ENCODE results near the gene LTBP3. TPM values are rescaled to one million over a fixed set of nuclear protein-coding genes. Genes with fewer than 3 reads are reported as not detected.
"Not testable (repeated sequence)": the region's sequence is repeated elsewhere in the genome, so short reads cannot be mapped to it uniquely, and the experiment has no call there.

Gene LTBP3
- total and polyA plus RNA-seq, 2 donors (not counting 3 experiments of a cell fraction or from before 2014, with no cell fraction given) = 120 to 209 TPM

DNA sequence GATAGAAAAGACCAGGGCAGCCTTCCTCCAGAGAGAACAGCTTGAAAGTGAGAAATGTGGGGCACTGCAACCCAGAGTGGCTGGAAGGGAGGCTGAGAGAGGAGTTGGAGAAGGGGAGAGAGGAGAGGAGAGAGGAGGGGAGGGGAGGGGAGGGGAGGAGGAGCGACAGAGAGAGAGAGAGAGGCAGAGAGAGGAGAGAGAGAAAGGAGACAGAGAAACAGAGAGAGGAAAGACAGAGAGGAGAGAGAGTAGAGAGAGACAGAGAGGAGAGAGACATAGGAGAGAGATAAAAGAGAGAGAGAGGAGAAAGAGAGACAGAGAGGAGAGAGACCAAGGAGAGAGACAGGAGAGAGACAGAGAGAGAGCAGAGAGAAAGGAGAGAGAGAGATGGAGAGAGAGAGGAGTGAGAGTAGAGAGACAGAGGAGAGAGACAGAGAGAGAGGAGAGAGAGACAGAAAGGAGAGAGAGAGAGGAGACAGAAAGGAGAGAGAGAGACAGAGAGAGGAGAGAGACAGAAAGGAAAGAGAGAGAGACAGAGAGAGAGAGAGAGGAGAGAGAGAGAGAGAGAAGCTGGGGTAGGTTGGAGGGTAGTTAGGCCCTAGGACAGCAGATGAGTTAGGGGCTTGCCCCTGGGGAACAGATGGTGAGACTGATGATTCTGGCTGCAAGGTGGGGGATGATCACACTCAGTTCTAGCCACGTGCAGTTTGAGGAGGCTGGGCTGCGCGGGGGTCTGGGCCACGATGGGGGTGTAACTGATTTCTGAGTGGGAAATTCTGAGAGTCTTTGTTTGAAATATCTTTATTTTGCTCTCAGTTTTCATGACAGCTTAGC lies 41.8 kb downstream of the LTBP3 start:
- CTCF ChIA-PET = interaction anchor here (1.3 to 1.4 kb wide), 2 partner anchors 9 to 64 kb away, joined by 3 read pairs; partner anchors contain the start of gene SCYL1
- H3K27me3 ChIP-seq (ENCODE audit: control insufficient read depth in 2 of 2, insufficient read depth in 2 of 2, low read length in 2 of 2) = no peaks in the 10 kb centered on the region

GRCh38 chr11:65512311-65512710 lies 45.8 kb downstream of the LTBP3 start:
- dilution Hi-C loops (cut with MboI; ENCODE audit: extremely low pct_ligation_motif_present, low sequenced_read_pairs); H3K79me2 ChIP-seq (ENCODE audit: control insufficient read depth, insufficient read depth, low read length); intact Hi-C loops (cut with micrococcal nuclease); H3K36me3 ChIP-seq (ENCODE audit: control insufficient read depth in 2 of 2, extremely low read depth in 1 of 2, insufficient read depth in 2 of 2, low read length in 2 of 2); BruUV-seq (replicated peaks); H3K4me2 ChIP-seq (ENCODE audit: insufficient read depth, low read length); H2AFZ ChIP-seq (ENCODE audit: low read depth, low read length); H3K9me1 ChIP-seq (replicated peaks; ENCODE audit: control insufficient read depth, extremely low read depth, insufficient read depth, low read length); H3K9ac ChIP-seq (replicated peaks; ENCODE audit: extremely low read depth, insufficient read depth, low read length); H3K27ac ChIP-seq (ENCODE audit: insufficient read depth, low read depth, low read length); H3K27me3 ChIP-seq (ENCODE audit: control insufficient read depth in 2 of 2, insufficient read depth in 2 of 2, low read length in 2 of 2); H3K4me3 ChIP-seq (replicated peaks in 1 of 3; ENCODE audit: insufficient read depth in 1 of 3, low read depth in 1 of 3, low read length in 3 of 3); H3K4me1 ChIP-seq (ENCODE audit: control insufficient read depth, extremely low read depth, insufficient read depth, low read length); H4K20me1 ChIP-seq (replicated peaks; ENCODE audit: control insufficient read depth, extremely low read depth, insufficient read depth, low read length); FAIRE-seq; DNase-seq (ENCODE audit: low read depth, low spot score); H3K9me3 ChIP-seq (replicated peaks; ENCODE audit: control insufficient read depth, insufficient read depth, low read length): not testable (repeated sequence)
- ChIA-PET POLR2A (interaction anchor here (0.7 kb wide), 2 partner anchors 15 to 1245 kb away, joined by 6 read pairs; no protein-coding TSS in a partner anchor), CTCF (interaction anchor here (2.0 kb wide), 1 partner anchor 8 kb away, joined by 6 read pairs; no protein-coding TSS in a partner anchor)

More for the DNA sequence above, 41.8 kb downstream of the LTBP3 start:
- Histone ChIP-seq H3K4me1 (ENCODE audit: control insufficient read depth, extremely low read depth, insufficient read depth, low read length) (no peaks in the 10 kb centered on the region), H3K4me3 (replicated peaks in 1 of 3; ENCODE audit: insufficient read depth in 1 of 3, low read depth in 1 of 3, low read length in 3 of 3) (no peak overlapping the region), H3K79me2 (ENCODE audit: control insufficient read depth, insufficient read depth, low read length) (no peaks in the 10 kb centered on the region), H3K9me3 (replicated peaks; ENCODE audit: control insufficient read depth, insufficient read depth, low read length) (no peaks in the 10 kb centered on the region), H3K36me3 (ENCODE audit: control insufficient read depth in 2 of 2, extremely low read depth in 1 of 2, insufficient read depth in 2 of 2, low read length in 2 of 2) (no peaks in the 10 kb centered on the region), H3K27ac (ENCODE audit: insufficient read depth, low read depth, low read length) (no peak overlapping the region), H4K20me1 (replicated peaks; ENCODE audit: control insufficient read depth, extremely low read depth, insufficient read depth, low read length) (no peaks in the 10 kb centered on the region), H3K9me1 (replicated peaks; ENCODE audit: control insufficient read depth, extremely low read depth, insufficient read depth, low read length) (no peaks in the 10 kb centered on the region), H2AFZ (ENCODE audit: low read depth, low read length) (no peak overlapping the region), H3K4me2 (ENCODE audit: insufficient read depth, low read length) (no peak overlapping the region), H3K9ac (replicated peaks; ENCODE audit: extremely low read depth, insufficient read depth, low read length) (no peak overlapping the region)
- intact Hi-C loops (cut with micrococcal nuclease) (no loop called here), dilution Hi-C loops (cut with MboI; ENCODE audit: extremely low pct_ligation_motif_present, low sequenced_read_pairs) (no loop called here)
- no TSS peak for BruUV-seq (replicated peaks)
- POLR2A ChIA-PET = interaction anchor here (0.6 to 1.2 kb wide), 2 partner anchors 76 to 160 kb away, joined by 3 to 6 read pairs; no protein-coding TSS in a partner anchor
- FAIRE-seq = no peak
- DNase-seq (ENCODE audit: low read depth, low spot score) = no peak
- TF ChIP-seq, protein P1, sequence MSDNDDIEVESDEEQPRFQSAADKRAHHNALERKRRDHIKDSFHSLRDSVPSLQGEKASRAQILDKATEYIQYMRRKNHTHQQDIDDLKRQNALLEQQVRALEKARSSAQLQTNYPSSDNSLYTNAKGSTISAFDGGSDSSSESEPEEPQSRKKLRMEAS (IDR thresholded peaks at IDR 0.05; ENCODE audit: insufficient read depth, insufficient read length) = no peak
- TF ChIP-seq JUN (IDR thresholded peaks at IDR 0.05; ENCODE audit: borderline replicate concordance, insufficient read depth, insufficient read length, low read depth) (no peak), GATA2 (IDR thresholded peaks at IDR 0.05; ENCODE audit: insufficient read depth, insufficient read length, low read depth, low read length) (no peak), EZH2 (IDR thresholded peaks at IDR 0.05; ENCODE audit: borderline replicate concordance, low read depth, low read length, severe bottlenecking) (no peak), MYC (IDR thresholded peaks at IDR 0.05; ENCODE audit: low read depth, low read length) (no peak), POLR2AphosphoS5 (IDR thresholded peaks at IDR 0.05; ENCODE audit: insufficient read depth, low read depth, low read length) (no peak)

Data from endothelial cell of umbilical vein (primary cell).